Nephron (organoid): Measurements from ENCODE around the gene ACOXL.

Source experiments
- H3K27ac Mint-ChIP-seq, 3 experiments: 2 replicates each; pipeline ENCODE4 v1.8.0; 2020; ENCODE audit warnings: mixed read lengths in 3 of 3, mild to moderate bottlenecking in 2 of 3, moderate library complexity in 1 of 3
- H3K27me3 Mint-ChIP-seq: 2 replicates; pipeline ENCODE4 v1.8.0; 2021; ENCODE audit warnings: low read depth, mild to moderate bottlenecking, moderate library complexity, mixed read lengths
- H3K36me3 Mint-ChIP-seq: 2 replicates; pipeline ENCODE4 v1.8.0; 2020; ENCODE audit warnings: low read depth, mixed read lengths
- H3K4me1 Mint-ChIP-seq: 2 replicates; pipeline ENCODE4 v1.8.0; 2020; ENCODE audit warnings: mixed read lengths
- H3K4me3 Mint-ChIP-seq, 3 experiments: 2 replicates each; pipeline ENCODE4 v1.8.0; 2020; ENCODE audit warnings: mild to moderate bottlenecking in 3 of 3, mixed read lengths in 3 of 3, moderate library complexity in 2 of 3
- H3K9me3 Mint-ChIP-seq: 2 replicates; pipeline ENCODE4 v1.8.0; 2020; ENCODE audit warnings: mixed read lengths
- TF ChIP-seq, protein P1 (sequence below), 3 experiments: fragments of 200-600 bp; sonication (generic); IDR thresholded peaks; one replicate each; pipeline ENCODE4 v1.5.0; 2021; ENCODE audit warnings: antibody characterized with exemption in 3 of 3; ENCODE audit not compliant: unreplicated experiment in 3 of 3

Gene ACOXL

GRCh38 chr2:110941226-110941625 is 208.9 kb downstream of the ACOXL start:
- TF ChIP-seq, protein P1, sequence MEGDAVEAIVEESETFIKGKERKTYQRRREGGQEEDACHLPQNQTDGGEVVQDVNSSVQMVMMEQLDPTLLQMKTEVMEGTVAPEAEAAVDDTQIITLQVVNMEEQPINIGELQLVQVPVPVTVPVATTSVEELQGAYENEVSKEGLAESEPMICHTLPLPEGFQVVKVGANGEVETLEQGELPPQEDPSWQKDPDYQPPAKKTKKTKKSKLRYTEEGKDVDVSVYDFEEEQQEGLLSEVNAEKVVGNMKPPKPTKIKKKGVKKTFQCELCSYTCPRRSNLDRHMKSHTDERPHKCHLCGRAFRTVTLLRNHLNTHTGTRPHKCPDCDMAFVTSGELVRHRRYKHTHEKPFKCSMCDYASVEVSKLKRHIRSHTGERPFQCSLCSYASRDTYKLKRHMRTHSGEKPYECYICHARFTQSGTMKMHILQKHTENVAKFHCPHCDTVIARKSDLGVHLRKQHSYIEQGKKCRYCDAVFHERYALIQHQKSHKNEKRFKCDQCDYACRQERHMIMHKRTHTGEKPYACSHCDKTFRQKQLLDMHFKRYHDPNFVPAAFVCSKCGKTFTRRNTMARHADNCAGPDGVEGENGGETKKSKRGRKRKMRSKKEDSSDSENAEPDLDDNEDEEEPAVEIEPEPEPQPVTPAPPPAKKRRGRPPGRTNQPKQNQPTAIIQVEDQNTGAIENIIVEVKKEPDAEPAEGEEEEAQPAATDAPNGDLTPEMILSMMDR (IDR thresholded peaks at IDR 0.05; ENCODE audit: unreplicated experiment in 3 of 3), result no peak
- Mint-ChIP-seq H3K27me3 (peaks cover 13% of the 10 kb centered on the region), H3K4me3 (no peak overlapping the region), H3K27ac (no peak overlapping the region), H3K4me1 (peaks cover 15% of the 10 kb centered on the region), H3K36me3 (no peaks in the 10 kb centered on the region), H3K9me3 (peaks cover 7% of the 10 kb centered on the region)

- H3K27ac Mint-ChIP-seq, result no peak overlapping the region
- no peak overlapping the region for H3K4me3 Mint-ChIP-seq
- TF ChIP-seq, protein P1 (IDR thresholded peaks at IDR 0.05; ENCODE audit: unreplicated experiment in 3 of 3), result no peak
- peaks cover 4% of the 10 kb centered on the region for H3K27me3 Mint-ChIP-seq
- H3K9me3 Mint-ChIP-seq, result peaks cover 13% of the 10 kb centered on the region
- peaks cover 29% of the 10 kb centered on the region for H3K4me1 Mint-ChIP-seq
- H3K36me3 Mint-ChIP-seq, result no peaks in the 10 kb centered on the region
Observed at GRCh38 chr2:110943070-110943634, 210.8 kb downstream of the ACOXL start.

GRCh38 chr2:110946902-110947301 is 214.5 kb downstream of the ACOXL start:
- Mint-ChIP-seq H3K27me3 (peaks cover 4% of the 10 kb centered on the region), H3K27ac (peak overlapping the region in 2 of 3 experiments; percentile 10 to 40), H3K4me1 (peaks cover 46% of the 10 kb centered on the region), H3K9me3 (peaks cover 13% of the 10 kb centered on the region), H3K4me3 (no peak overlapping the region), H3K36me3 (no peaks in the 10 kb centered on the region)
- TF ChIP-seq, protein P1 (IDR thresholded peaks at IDR 0.05; ENCODE audit: unreplicated experiment in 3 of 3), result no peak

DNA sequence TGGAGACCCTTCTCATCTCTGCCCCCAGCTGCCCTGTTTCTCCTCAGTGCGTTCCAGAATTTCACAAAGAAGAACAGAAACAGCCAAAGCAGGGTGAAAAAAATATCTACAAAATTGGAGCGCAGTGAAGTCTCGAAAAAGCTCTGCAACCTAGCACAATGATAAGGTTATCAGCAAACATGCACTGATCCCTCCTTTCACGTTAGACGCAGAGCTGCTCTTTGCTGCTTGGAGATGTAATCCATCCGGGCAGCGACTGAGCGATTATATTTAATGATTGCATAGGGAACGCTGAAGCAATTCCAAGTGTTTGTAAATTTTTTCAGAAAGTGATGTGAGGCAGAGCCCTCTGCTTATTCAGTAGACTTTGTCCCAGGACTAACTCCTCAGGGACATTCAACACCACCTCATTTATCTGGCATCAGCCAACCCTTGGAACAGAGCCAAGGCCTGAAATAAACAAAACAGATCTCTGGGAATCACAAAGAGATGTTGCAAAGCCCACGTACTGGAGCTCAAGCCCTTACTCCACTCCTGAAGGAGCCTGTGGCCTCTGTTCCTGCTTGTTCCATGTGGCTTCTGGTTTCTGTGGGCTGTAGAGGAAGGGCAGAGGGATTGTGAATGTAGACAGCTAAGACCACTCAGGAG is 215.8 kb downstream of the ACOXL start:
- Mint-ChIP-seq H3K4me1 (peaks cover 46% of the 10 kb centered on the region), H3K9me3 (peaks cover 13% of the 10 kb centered on the region), H3K27me3 (no peaks in the 10 kb centered on the region), H3K27ac (peak overlapping the region; percentile 17 to 71 (median 53)), H3K36me3 (no peaks in the 10 kb centered on the region), H3K4me3 (peak overlapping the region in 1 of 3 experiments; percentile 22)
- TF ChIP-seq, protein P1 (IDR thresholded peaks at IDR 0.05; ENCODE audit: unreplicated experiment in 3 of 3), result no peak

- Mint-ChIP-seq H3K36me3 (no peaks in the 10 kb centered on the region), H3K27ac (peak overlapping the region in 2 of 3 experiments; percentile 14 to 64), H3K4me3 (no peak overlapping the region), H3K9me3 (peaks cover 13% of the 10 kb centered on the region), H3K27me3 (no peaks in the 10 kb centered on the region), H3K4me1 (peaks cover 49% of the 10 kb centered on the region)
- TF ChIP-seq, protein P1 (IDR thresholded peaks at IDR 0.05; ENCODE audit: unreplicated experiment in 3 of 3), result no peak
Observed at GRCh38 chr2:110950281-110950680, 217.9 kb downstream of the ACOXL start.

DNA sequence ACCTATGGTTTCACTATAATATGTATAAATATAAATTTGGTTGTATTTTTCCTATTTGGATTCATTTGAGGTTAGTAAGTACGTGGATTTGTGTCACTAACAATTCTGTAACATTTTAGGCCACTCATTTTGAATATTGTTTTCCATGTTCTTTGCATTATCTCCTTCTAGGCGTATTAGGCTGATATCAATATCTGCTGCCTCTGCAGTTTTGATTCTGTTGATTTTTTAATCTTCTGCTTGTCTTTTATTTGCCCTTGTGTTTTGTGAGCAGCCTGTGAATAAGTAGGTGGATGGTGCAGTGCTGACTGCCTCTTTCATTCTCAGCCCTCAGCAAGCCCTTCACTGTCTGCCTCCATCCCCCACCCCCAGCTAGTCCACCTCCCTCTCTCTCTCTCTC is 222.7 kb downstream of the ACOXL start:
- Mint-ChIP-seq H3K4me1 (peaks cover 22% of the 10 kb centered on the region), H3K27ac (peak overlapping the region in 2 of 3 experiments; percentile 39 to 79), H3K9me3 (no peaks in the 10 kb centered on the region), H3K4me3 (no peak overlapping the region), H3K27me3 (no peaks in the 10 kb centered on the region), H3K36me3 (no peaks in the 10 kb centered on the region)
- TF ChIP-seq, protein P1 (IDR thresholded peaks at IDR 0.05; ENCODE audit: unreplicated experiment in 3 of 3), result no peak
